ENCODE measurements around the gene BRD9. TPM values are rescaled to one million over a fixed set of nuclear protein-coding genes. Genes with fewer than 3 reads are reported as not detected.

Gene BRD9
- total and polyA plus RNA-seq, 2 of the 4 experiments (the other 2 are of a cell fraction) = 22.0 to 43.4 TPM

GRCh38 chr5:887947-888637 lies 4.5 kb downstream of the BRD9 start:
- Histone ChIP-seq H3K27me3 (ENCODE audit: control insufficient read depth, insufficient read depth, low read length) (no peaks in the 10 kb centered on the region), H3K14ac (replicated peaks; ENCODE audit: low read depth, low read length) (no peak overlapping the region), H2BK5ac (ENCODE audit: low read depth, low read length, poor library complexity, severe bottlenecking) (no peak overlapping the region), H3K4ac (ENCODE audit: low read depth, low read length) (no peak overlapping the region), H4K20me1 (ENCODE audit: insufficient read depth, low read length) (peaks cover 16% of the 10 kb centered on the region), H4K5ac (ENCODE audit: low read depth, low read length) (no peak overlapping the region), H3K36me3 (ENCODE audit: control insufficient read depth, insufficient read depth, low read length) (peaks cover 68% of the 10 kb centered on the region), H3K4me1 (ENCODE audit: control insufficient read depth, insufficient read depth, low read length) (peaks cover 2% of the 10 kb centered on the region), H3K9ac (ENCODE audit: low read depth, low read length) (no peak overlapping the region), H3K4me2 (ENCODE audit: low read depth, low read length) (no peak overlapping the region), H3K23ac (ENCODE audit: low read depth, low read length) (no peak overlapping the region), H3K18ac (ENCODE audit: low read depth, low read length) (no peak overlapping the region), H2BK20ac (ENCODE audit: low read depth, low read length) (no peak overlapping the region), H3K79me1 (ENCODE audit: low read depth in 1 of 2, low read length in 2 of 2) (peaks cover 34 to 59% of the 10 kb centered on the region in 2 experiments), H2AFZ (replicated peaks; ENCODE audit: low read length, poor library complexity) (no peak overlapping the region), H4K91ac (ENCODE audit: insufficient read depth, low read depth, low read length) (no peak overlapping the region), H2AK9ac (replicated peaks; ENCODE audit: low read depth, low read length, poor library complexity) (no peak overlapping the region), H3K9me1 (ENCODE audit: insufficient read depth, low read length) (peaks cover 3% of the 10 kb centered on the region; the same call in 1 of the 2 replicates), H3K27ac (ENCODE audit: insufficient read depth, low read length) (no peak overlapping the region), H2BK120ac (ENCODE audit: low read depth, low read length) (no peak overlapping the region), H2AK5ac (ENCODE audit: low read depth, low read length) (no peak overlapping the region), H3K4me3 (ENCODE audit: insufficient read depth, low read depth, low read length) (no peak overlapping the region), H3K56ac (ENCODE audit: extremely low read depth, insufficient read depth, low read length) (no peak overlapping the region), H4K8ac (ENCODE audit: low read depth in 2 of 2, low read length in 2 of 2) (no peak overlapping the region), H2BK15ac (ENCODE audit: low read depth, low read length) (no peak overlapping the region), H3K9me3 (ENCODE audit: control insufficient read depth, insufficient read depth, low read length) (no peaks in the 10 kb centered on the region)
- intact Hi-C loops (cut with micrococcal nuclease) = no loop called here
- no TSS peak for BruUV-seq (replicated peaks)
- dilution Hi-C loops (cut with HindIII; ENCODE audit: low sequenced_read_pairs, unreplicated experiment) = no loop called here
- DNase-seq (no peak), ATAC-seq (ENCODE audit: low read depth) (no peak)
- WGBS, 2 experiments (ENCODE audit: extremely low coverage in 2 of 2, insufficient read length in 1 of 2) = no CpG with 5 or more reads among the region's 14 CpGs
- in situ Hi-C loops (cut with MboI; ENCODE audit: low sequenced_read_pairs) = no loop called here
- TF ChIP-seq USF2 (IDR thresholded peaks at IDR 0.05; ENCODE audit: low read depth, low read length) (no peak), BHLHE40 (IDR thresholded peaks at IDR 0.05; ENCODE audit: low read depth, low read length) (no peak), RFX5 (IDR thresholded peaks at IDR 0.05; ENCODE audit: low read depth, low read length) (no peak), MAFK (IDR thresholded peaks at IDR 0.05; ENCODE audit: low read depth, low read length) (no peak), RCOR1 (IDR thresholded peaks at IDR 0.05; ENCODE audit: insufficient replicate concordance, low read length) (no peak), MAZ (IDR thresholded peaks at IDR 0.05; ENCODE audit: borderline replicate concordance, low read depth, low read length) (no peak), SMC3 (IDR thresholded peaks at IDR 0.05; ENCODE audit: low read depth, low read length) (no peak), CHD1 (IDR thresholded peaks at IDR 0.05; ENCODE audit: low read depth, low read length) (no peak), CTCF (conservative IDR thresholded peaks at IDR 0.05; ENCODE audit: low read depth, low read length) (no peak), ELK1 (IDR thresholded peaks at IDR 0.05; ENCODE audit: borderline replicate concordance, low read depth, low read length) (no peak), FOS (IDR thresholded peaks at IDR 0.05; ENCODE audit: low read depth, low read length) (no peak)
- CTCF ChIA-PET = no interaction called here
- POLR2A ChIA-PET (ENCODE audit: unreplicated experiment) = no interaction called here

Data from IMR-90 (cell line).